T47D (cell line): ENCODE data around the gene SLC44A4.
"Not testable (repeated sequence)": the region's sequence is repeated elsewhere in the genome, so short reads cannot be mapped to it uniquely, and the experiment has no call there.

ENCODE experiments used
- DNase-seq, 2 experiments: peaks; one replicate each; pipeline versions ENCODE4 v3.0.0 to v3.0.0-alpha.2; 2011 to 2012; ENCODE audit warnings: low read depth in 1 of 2, low spot score in 1 of 2
- JUND ChIP-seq: IDR thresholded peaks from 2 replicates; pipeline ENCODE4 v1.6.1; 2012; ENCODE audit warnings: low read depth
- in situ Hi-C: cut with HindIII; loops from 2 replicates; pipeline ENCODE4 v1.10.0; 2016; ENCODE audit warnings: low sequenced_read_pairs, low pct_unique_long_range_greater_than_20kb

Gene SLC44A4

DNA sequence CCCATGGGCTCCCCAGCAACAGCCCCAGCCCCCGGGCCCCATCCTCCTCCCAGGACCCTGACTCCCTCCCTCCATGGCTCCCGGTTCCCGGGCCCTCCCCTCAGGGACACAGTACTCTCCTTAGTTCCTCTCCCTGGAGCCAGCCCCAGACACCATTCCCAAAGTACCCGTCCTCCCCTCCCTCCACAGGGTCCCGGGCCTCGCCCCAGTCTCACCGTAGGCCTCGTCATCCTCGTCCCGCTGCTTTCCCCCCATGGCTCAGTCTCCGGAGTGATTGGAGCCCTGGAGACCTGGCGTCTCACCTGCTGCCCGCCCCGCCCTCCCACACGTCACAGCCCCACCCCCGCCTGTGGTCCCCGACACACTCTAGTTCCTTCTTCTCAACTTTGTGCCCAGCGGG, at the start of gene SLC44A4:
Gene SLC44A4, minus strand, starts transcription at position 272 of the 400 bp plus-strand sequence. Its CDS starts 17 bp downstream, at position 255.
- no peak for DNase-seq
- TF ChIP-seq JUND: no peak
- in situ Hi-C loops: no loop called here

DNA sequence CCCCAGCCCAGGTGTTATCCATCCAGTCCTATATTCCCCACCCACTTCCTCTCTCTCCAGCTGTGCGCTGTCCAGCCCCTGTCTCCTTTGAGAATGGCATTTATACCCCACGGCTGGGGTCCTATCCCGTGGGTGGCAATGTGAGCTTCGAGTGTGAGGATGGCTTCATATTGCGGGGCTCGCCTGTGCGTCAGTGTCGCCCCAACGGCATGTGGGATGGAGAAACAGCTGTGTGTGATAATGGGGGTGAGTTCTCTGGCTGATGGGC, 49.8 kb upstream of the SLC44A4 start:
- in situ Hi-C loops: no loop called here
- no peak for DNase-seq
- TF ChIP-seq JUND: no peak

DNA sequence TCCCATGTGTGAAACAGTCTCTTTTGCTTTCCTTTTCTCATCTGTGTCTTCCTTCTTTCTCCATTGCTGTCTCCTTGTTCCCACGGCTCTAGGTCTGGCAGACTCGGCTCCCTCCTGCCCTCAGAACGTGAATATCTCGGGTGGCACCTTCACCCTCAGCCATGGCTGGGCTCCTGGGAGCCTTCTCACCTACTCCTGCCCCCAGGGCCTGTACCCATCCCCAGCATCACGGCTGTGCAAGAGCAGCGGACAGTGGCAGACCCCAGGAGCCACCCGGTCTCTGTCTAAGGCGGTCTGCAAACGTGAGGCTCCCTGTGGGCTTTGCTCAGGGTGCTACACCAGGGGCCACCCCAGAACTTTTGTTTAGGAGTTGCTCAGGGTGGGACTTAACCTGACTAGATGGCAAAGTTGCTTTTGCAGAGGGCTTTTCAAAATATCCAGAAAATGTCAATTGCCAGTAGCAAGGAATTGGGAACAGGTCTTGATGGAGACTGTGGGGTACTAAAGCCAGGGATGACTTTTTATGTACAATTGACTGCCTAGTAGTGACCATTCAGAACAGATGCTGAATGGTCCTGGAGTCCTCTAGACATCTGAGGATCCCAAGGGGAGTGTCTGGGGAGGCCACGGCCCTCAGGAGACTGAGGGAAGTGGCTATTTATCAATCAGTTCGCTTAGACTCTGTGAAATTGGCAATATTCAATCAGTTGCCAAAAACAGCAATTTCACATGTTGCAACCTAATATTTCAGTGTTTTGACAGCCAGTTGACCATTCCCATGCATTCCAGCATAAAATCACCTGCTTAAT, 49.3 kb upstream of the SLC44A4 start:
- in situ Hi-C loops: no loop called here
- DNase-seq: no peak
- TF ChIP-seq JUND: no peak

DNA sequence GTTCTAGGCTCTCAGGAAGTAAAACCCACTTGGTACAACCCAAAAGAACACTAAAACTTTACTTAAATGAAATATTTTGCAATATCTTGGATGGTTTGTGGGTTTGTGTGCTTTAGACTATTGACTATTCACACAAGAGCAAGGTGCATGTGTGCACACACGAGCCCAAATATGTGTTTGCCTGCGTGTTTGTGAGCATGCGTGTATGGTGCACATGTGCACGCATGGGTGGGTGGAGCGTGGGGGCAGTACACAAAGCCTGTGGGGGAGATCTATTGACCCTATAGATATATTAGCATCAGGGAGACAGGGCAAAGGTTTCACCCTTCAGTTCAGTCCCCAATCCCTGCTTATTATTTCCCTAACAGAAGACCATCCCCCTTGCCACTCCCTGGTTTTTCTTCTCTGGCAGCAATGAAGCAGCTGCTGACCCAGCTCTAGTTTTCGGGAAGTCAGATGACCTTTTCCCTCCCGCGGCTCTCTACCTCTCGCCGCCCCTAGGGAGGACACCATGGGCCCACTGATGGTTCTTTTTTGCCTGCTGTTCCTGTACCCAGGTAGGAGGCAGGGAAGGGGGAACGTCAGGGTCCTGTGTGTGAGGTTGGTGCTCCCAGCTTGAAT, 48.6 kb upstream of the SLC44A4 start, which contains the start of gene C2:
Gene C2, plus strand, starts transcription at position 476 of the 621 bp plus-strand sequence. Its CDS starts 36 bp downstream, at position 512.
- in situ Hi-C loops: no loop called here
- no peak for TF ChIP-seq JUND
- DNase-seq: no peak

DNA sequence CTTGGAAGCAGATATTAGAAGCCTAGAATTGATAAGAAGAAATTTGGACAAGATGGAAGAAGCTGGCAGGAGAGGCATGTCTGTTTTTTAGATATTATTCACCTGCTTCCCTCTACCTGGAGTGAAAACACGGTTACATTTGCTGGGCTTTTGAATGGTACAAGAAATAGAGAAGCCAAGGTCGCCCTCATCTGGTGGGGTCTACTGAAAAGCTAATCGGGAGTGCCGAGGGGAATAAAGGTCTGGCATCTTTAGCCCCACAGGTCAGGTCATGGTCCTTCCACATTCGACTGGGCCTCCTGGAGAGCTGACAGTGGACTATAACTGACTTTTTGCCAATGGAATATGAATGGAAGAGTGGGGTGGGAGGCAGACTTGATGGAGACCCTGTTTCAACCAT, 44.1 kb upstream of the SLC44A4 start:
- TF ChIP-seq JUND: no peak
- DNase-seq: peak in 1 of 2 experiments; percentile 36
- in situ Hi-C loops: no loop called here

DNA sequence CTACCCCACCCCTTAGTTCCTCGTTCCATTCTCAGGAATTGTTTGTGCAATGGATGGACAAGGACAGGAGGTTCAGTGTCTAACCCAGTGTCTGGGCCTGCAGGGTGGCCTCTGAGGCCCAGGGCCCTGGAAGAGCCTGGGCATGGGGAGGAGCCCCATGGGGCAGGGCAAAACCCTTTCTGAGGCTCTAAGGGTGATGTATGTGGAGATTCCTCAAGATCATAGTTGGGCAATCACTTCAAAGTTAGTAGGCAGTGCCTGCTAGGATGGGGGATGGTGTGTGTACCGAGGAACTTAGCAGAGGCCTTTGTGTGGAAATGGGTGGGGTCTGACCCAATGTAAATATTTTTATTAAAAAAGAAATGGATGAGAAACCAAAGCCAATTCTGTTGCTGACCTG, 42.0 kb upstream of the SLC44A4 start:
- in situ Hi-C loops: no loop called here
- DNase-seq: no peak

DNA sequence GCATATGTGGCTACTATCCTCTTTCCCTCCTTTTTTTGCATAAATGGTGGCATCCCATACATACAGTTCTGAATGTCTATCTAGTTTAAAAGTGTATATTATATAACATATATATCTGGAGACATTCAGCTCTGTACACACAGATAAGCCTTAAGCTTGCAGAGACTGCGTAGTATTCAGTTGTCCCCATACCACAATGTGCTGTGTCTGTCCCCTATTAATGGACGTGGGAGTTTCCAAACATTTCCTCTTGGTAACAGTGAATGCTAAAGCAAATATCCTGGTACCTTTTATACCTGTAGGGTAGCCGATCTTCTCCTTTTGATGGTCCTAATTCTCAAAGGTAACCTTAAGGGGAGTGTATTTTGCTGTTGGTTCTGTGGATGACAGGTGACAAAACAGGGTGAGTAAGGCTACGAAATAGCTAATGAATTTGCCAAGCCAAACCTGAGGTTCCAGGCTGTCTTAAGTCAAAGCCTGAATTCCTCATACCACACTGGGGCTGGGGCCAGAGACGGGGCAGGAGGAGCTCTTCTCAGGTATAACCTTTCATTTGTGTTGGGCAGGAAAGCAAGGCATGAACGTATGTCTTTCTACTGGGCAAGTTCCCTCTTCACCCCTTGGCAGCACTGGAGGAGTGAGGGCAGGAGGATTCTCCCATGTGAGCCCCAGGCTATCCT, 41.0 kb upstream of the SLC44A4 start:
- peak in 1 of 2 experiments; percentile 45 for DNase-seq
- TF ChIP-seq JUND: no peak
- in situ Hi-C loops: no loop called here

More for the DNA sequence above, 42.0 kb upstream of the SLC44A4 start:
- TF ChIP-seq JUND: no peak

DNA sequence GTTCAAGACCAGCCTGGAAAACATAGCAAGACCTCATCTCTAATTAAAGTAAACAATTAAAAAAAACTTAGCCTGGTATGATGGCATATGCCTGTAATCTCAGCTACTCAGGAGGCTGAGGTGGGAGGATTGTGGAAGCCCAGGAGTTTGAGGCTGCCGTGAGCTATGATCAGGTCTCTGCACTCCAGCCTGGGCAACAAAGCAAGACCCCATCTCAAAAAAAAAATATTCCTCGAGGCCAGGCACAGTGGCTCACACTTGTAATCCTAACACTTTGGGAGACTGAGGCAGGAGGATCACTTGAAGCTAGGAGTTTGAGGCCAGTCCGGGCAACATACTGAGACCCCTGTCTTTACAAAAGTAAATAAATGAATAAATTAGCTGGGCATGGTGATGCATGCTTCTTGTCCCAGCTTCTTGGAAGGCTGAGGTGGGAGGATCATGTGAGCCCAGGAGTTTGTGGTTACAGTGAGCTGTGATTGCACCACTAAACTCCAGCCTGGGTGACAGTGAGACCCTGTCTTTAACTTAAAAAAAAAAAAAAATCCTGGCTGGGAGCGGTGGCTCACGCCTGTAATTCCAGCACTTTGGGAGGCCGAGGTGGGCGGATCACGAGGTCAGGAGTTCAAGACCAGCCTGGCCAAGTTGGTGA, 39.4 kb upstream of the SLC44A4 start:
- in situ Hi-C loops: no loop called here
- no peak for DNase-seq

DNA sequence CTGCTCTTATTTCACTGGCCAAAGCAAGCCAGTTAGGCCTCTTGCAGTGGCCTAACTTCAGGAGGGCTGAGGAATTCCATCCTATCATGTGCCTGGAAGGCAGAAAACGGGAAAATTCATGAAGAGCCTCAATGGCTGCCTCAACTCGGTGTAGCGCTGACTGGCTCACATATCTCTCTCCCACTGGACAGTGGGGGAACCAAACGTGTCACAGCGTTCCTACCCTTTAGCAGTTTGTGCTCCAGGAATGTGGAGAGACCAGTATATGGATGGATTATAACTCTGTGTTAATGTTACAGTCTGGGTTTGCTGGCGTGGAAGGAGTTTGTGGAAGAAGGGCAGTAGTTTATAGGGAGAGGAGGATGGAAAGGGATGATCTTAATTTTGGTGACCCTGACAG, 37.0 kb upstream of the SLC44A4 start:
- in situ Hi-C loops: no loop called here
- TF ChIP-seq JUND: no peak
- DNase-seq: peak in 1 of 2 experiments; percentile 72

More for the DNA sequence above, 39.4 kb upstream of the SLC44A4 start:
- no peak for TF ChIP-seq JUND

DNA sequence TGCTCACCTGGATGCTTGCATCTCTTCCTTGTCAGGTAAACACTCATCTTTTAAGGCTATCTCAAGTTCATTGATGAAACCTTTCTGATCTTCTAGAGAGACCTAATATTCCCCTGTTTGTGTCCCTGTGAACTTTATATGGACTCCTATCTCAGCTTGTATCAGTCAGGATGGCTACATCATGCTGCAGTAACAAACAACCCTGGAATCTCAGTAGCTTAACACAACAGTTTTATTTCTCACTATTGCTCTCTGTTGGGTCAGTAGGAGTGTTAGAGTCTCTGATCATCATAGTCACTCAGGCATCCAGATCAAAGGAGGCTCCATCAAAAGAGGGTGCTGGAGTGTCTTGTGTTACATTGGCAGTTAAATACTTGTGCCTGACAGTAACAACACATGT, 36.6 kb upstream of the SLC44A4 start:
- no peak for DNase-seq
- in situ Hi-C loops: no loop called here
- no peak for TF ChIP-seq JUND

DNA sequence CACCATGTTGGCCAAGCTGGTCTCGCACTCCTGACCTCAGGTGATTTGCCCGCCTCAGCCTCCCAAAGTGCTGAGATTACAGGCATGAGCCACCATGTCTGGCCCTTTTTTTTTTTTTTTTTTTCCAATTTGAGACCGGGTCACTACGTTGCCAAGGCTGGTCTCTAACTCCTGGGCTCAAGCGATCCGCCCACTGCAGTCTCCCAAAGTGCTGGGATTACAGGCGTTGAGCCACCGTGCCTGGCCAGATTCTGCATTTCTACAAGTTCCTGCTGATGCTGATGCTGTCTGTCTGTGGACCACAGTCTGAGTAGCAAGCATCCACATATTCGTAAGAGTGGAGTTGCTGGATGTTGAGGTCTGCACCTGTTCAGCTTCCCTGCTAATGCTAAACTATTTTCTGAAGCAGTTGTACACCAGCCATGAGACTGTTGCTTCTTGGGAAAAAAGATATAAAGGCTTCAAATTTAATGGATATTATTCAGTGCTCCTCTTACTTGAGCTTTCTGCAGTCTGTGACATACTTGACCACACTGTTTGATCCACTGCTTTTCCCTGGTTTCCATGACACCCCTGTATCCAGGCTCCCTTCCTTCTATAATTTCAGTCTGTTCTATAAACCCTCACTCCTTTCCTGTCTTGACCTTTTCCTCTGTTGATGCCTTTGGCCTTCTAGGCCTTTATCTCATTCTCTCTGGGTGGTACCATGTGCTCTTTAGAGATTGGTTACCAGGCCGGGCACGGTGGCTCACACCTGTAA, 33.2 kb upstream of the SLC44A4 start:
- DNase-seq: no peak
- no peak for TF ChIP-seq JUND
- in situ Hi-C loops: no loop called here

DNA sequence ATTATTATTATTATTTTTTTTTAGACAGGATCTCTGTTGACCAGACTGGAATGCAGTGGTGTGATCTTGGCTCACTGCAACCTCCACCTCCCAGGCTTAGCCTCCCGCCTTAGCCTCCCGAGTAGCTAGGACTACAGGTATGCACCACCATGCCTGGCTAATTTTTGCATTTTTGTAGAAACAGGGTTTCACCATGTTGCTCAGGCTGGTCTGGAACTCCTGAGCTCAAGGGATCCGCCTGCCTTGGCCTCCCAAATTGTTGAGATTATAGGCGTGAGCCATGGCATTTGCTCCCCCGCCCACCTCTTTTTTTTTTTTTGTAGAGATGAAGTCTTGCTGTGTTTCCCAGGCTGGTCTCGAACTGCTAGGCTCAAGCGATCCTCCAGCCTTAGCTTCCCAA, 30.5 kb upstream of the SLC44A4 start:
- in situ Hi-C loops, DNase-seq: not testable (repeated sequence)
